CD14-positive monocyte (primary cell): ENCODE data around the gene KIAA0513. TPM values are rescaled to one million over a fixed set of nuclear protein-coding genes. Genes with fewer than 3 reads are reported as not detected.

Experiments used
- DNase-seq, 3 donors: peaks; one replicate each; pipeline ENCODE4 v3.0.0-alpha.2; 2011 to 2022
- H2AFZ ChIP-seq: 2 replicates; pipeline ENCODE4 v1.6.0; 2012; ENCODE audit warnings: mild to moderate bottlenecking, low read depth, low read length, inconsistent platforms; ENCODE audit not compliant: insufficient read depth, poor library complexity, severe bottlenecking
- H3K27ac ChIP-seq, 2 donors: 1 replicate in 1 of 2; 2 replicates in 1 of 2; pipeline ENCODE4 v1.5.1; 2012 to 2013; ENCODE audit warnings: low read length in 2 of 2, control low read depth in 1 of 2, inconsistent platforms in 1 of 2, low read depth in 1 of 2, mild to moderate bottlenecking in 1 of 2
- H3K27me3 ChIP-seq, 2 donors: one replicate each; pipeline versions ENCODE4 v1.6.0 to v1.6.1; 2011 to 2013; ENCODE audit warnings: low read length in 2 of 2; ENCODE audit not compliant: control insufficient read depth in 2 of 2, insufficient read depth in 2 of 2
- H3K36me3 ChIP-seq, 2 donors: replicated peaks in 1 of 2; 1 replicate in 1 of 2; 2 replicates in 1 of 2; pipeline versions ENCODE4 v1.5.1 to v1.6.1; 2012 to 2013; ENCODE audit warnings: low read length in 2 of 2, control low read depth in 1 of 2, inconsistent platforms in 1 of 2, mild to moderate bottlenecking in 1 of 2; ENCODE audit not compliant: insufficient read depth in 2 of 2, control insufficient read depth in 1 of 2
- H3K4me1 ChIP-seq, 2 donors: 1 replicate in 1 of 2; 2 replicates in 1 of 2; pipeline versions ENCODE4 v1.5.1 to v1.6.1; 2012 to 2013; ENCODE audit warnings: low read length in 2 of 2, control low read depth in 1 of 2, inconsistent platforms in 1 of 2, mild to moderate bottlenecking in 1 of 2, moderate library complexity in 1 of 2; ENCODE audit not compliant: insufficient read depth in 2 of 2, control insufficient read depth in 1 of 2
- H3K4me2 ChIP-seq: replicated peaks from 2 replicates; pipeline ENCODE3; 2012; ENCODE audit warnings: low read length, moderate library complexity, mild to moderate bottlenecking; ENCODE audit not compliant: poor library complexity, severe bottlenecking; ENCODE audit errors: extremely low read depth
- H3K4me3 ChIP-seq, 3 experiments: fragments of 200-600 bp in 1 of 3; sonication (generic) in 1 of 3; replicated peaks in 1 of 3; 1 replicate in 2 of 3; 2 replicates in 1 of 3; pipeline ENCODE4 v1.5.1; 2011 to 2013; ENCODE audit warnings: low read length in 3 of 3, mild to moderate bottlenecking in 3 of 3, control low read depth in 2 of 3, low read depth in 2 of 3, inconsistent platforms in 1 of 3, moderate library complexity in 1 of 3
- H3K79me2 ChIP-seq: 2 replicates; pipeline ENCODE4 v1.6.0; 2012; ENCODE audit warnings: mild to moderate bottlenecking, control low read depth, inconsistent platforms, low read length, moderate library complexity; ENCODE audit not compliant: insufficient read depth
- H3K9ac ChIP-seq: 2 replicates; pipeline ENCODE4 v1.6.0; 2017; ENCODE audit warnings: low read length, mild to moderate bottlenecking; ENCODE audit not compliant: insufficient read depth, poor library complexity, severe bottlenecking
- H3K9me3 ChIP-seq, 2 donors: replicated peaks in 1 of 2; 1 replicate in 1 of 2; 2 replicates in 1 of 2; pipeline versions ENCODE4 v1.5.1 to v1.6.1; 2012 to 2013; ENCODE audit warnings: low read length in 2 of 2, control low read depth in 1 of 2; ENCODE audit not compliant: control insufficient read depth in 1 of 2, insufficient read depth in 1 of 2
- H4K20me1 ChIP-seq: 2 replicates; pipeline ENCODE4 v1.6.0; 2012; ENCODE audit warnings: mild to moderate bottlenecking, low read length, control low read depth, moderate library complexity; ENCODE audit not compliant: insufficient read depth
- H3K27ac Mint-ChIP-seq, 7 donors: one replicate each; pipeline ENCODE4 v1.8.0; 2020; ENCODE audit warnings: mild to moderate bottlenecking in 7 of 7, mixed read lengths in 7 of 7, moderate library complexity in 6 of 7, inconsistent platforms in 2 of 7
- H3K27me3 Mint-ChIP-seq, 3 donors: one replicate each; pipeline ENCODE4 v1.8.0; 2021 to 2022; ENCODE audit warnings: low read depth in 3 of 3, mild to moderate bottlenecking in 3 of 3, mixed read lengths in 3 of 3, moderate library complexity in 3 of 3, inconsistent platforms in 1 of 3
- H3K36me3 Mint-ChIP-seq, 2 donors: one replicate each; pipeline ENCODE4 v1.8.0; 2020; ENCODE audit warnings: mixed read lengths in 2 of 2, inconsistent platforms in 1 of 2, mild to moderate bottlenecking in 1 of 2
- H3K4me1 Mint-ChIP-seq: one replicate; pipeline ENCODE4 v1.8.0; 2020; ENCODE audit warnings: mild to moderate bottlenecking, mixed read lengths
- H3K4me3 Mint-ChIP-seq, 2 donors: one replicate each; pipeline ENCODE4 v1.8.0; 2020; ENCODE audit warnings: mild to moderate bottlenecking in 2 of 2, mixed read lengths in 2 of 2, moderate library complexity in 1 of 2
- H3K9me3 Mint-ChIP-seq, 7 donors: one replicate each; pipeline ENCODE4 v1.8.0; 2020 to 2022; ENCODE audit warnings: mixed read lengths in 7 of 7, mild to moderate bottlenecking in 6 of 7, moderate library complexity in 6 of 7, inconsistent platforms in 2 of 7
- CTCF ChIP-seq: fragments of 200-600 bp; IDR thresholded peaks from one replicate; pipeline ENCODE4 v1.8.0; 2022; ENCODE audit warnings: antibody characterized with exemption, mild to moderate bottlenecking
- WGBS: methylation state at CpG from one replicate; pipeline ENCODE4 v1.1.5; 2013; ENCODE audit warnings: missing lambda C conversion rate; ENCODE audit not compliant: insufficient coverage; 5-methylcytosine and 5-hydroxymethylcytosine counted together
- intact Hi-C, 2 donors: fragments of 100-400 bp; cut with micrococcal nuclease; formaldehyde crosslinking; loops; one replicate each; pipeline versions ENCODE4 v1.15.0 to v1.15.1; 2023
- polyA plus RNA-seq, 3 donors: library from polyadenylated mRNA; depleted of rRNA in 1 of 3; unstranded in 2 of 3; stranded (reverse) in 1 of 3; fragments of 300-500 nt in 2 of 3; fragments of >200 nt in 1 of 3; fragmentation: Illumina TruSeq in 2 of 3; gene quantifications; 1 replicate in 2 of 3; 2 replicates in 1 of 3; pipeline ENCODE4 v1.2.3, GENCODE V29; 2012 to 2021

KIAA0513 gene
- polyA plus RNA-seq, 3 donors = 21.4 to 77.5 (median 32.7) TPM

- H3K27me3 Mint-ChIP-seq = peaks cover 4 to 5% (median 5%) of the 10 kb centered on the region in 3 donors
- WGBS = 92% methylated on average over 8 of the region's 9 CpGs
- no peak overlapping the region for H3K27ac Mint-ChIP-seq
- DNase-seq = no peak
- Histone ChIP-seq H3K9ac (no peak overlapping the region), H3K27ac (no peak overlapping the region), H3K4me3 (no peak overlapping the region), H3K9me3 (no peaks in the 10 kb centered on the region), H3K36me3 (no peaks in the 10 kb centered on the region), H4K20me1 (peaks cover 25% of the 10 kb centered on the region), H3K79me2 (no peaks in the 10 kb centered on the region), H3K4me1 (peaks cover 11 to 13% of the 10 kb centered on the region in 2 donors), H2AFZ (no peak overlapping the region), H3K27me3 (no peaks in the 10 kb centered on the region), H3K4me2 (no peak overlapping the region)
- intact Hi-C loops = no loop called here
- H3K4me1 Mint-ChIP-seq = peaks cover 23% of the 10 kb centered on the region
- H3K36me3 Mint-ChIP-seq = no peaks in the 10 kb centered on the region
- H3K9me3 Mint-ChIP-seq = no peaks in the 10 kb centered on the region
- H3K4me3 Mint-ChIP-seq = no peak overlapping the region
- no peak for TF ChIP-seq CTCF
Measured at GRCh38 chr16:85096921-85097320, 69.3 kb downstream of the KIAA0513 start.

GRCh38 chr16:85098565-85098964 lies 71.0 kb downstream of the KIAA0513 start:
- Mint-ChIP-seq H3K4me1 (peaks cover 39% of the 10 kb centered on the region), H3K9me3 (no peaks in the 10 kb centered on the region), H3K4me3 (no peak overlapping the region), H3K36me3 (no peaks in the 10 kb centered on the region), H3K27me3 (peaks cover 4 to 7% (median 5%) of the 10 kb centered on the region in 3 donors), H3K27ac (no peak overlapping the region)
- TF ChIP-seq CTCF = no peak
- H2AFZ ChIP-seq = no peak overlapping the region
- H3K79me2 ChIP-seq = no peaks in the 10 kb centered on the region
- 53% methylated on average over 6 of the region's 10 CpGs for WGBS
- no peak overlapping the region for H3K27ac ChIP-seq
- H3K9me3 ChIP-seq = no peaks in the 10 kb centered on the region
- H4K20me1 ChIP-seq = peaks cover 10% of the 10 kb centered on the region
- H3K4me1 ChIP-seq = peaks cover 28 to 29% of the 10 kb centered on the region in 2 donors
- DNase-seq = peak in 1 of 3 donors; percentile 12
- no peak overlapping the region for H3K9ac ChIP-seq
- H3K4me3 ChIP-seq = no peak overlapping the region
- no peak overlapping the region for H3K4me2 ChIP-seq
- no peaks in the 10 kb centered on the region for H3K27me3 ChIP-seq
- intact Hi-C loops = no loop called here
- no peaks in the 10 kb centered on the region for H3K36me3 ChIP-seq
